ENCODE results near the gene SMIM45.

Gene SMIM45

DNA sequence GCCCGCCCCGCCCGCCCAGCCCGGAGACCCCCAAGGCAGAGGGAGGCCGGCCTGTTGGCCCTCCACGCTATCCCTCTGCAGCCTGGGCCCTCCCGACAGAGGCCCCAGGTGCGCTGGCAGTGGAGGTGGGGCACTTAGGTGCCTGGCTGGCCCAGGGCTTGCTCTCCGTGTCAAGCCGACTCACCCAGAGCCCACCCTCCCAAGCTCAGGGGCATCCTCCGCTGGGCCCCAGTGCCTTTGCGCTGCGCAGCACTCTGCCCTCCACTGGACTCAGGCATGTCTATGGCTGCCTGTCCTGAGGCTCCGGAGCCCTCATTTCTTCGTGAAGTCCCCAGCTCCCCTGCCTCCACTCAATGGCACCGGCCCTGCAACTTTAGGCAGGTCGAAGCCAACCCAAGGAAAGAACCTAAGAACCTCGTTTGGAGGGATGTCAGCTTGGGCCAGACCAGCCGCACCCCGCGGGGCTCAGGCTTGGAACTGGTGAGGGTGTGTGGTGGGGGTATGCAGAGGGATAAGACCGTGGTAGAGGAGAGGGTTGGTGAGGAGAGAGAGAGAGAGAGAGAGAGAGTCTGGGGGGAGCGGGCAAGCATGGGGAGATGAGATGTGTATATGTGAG, 6.1 kb downstream of the SMIM45 start:
- no TSS peak for BruUV-seq (replicated peaks)
- H3K27me3 ChIP-seq (ENCODE audit: insufficient read depth, low read depth): no peaks in the 10 kb centered on the region
- ChIA-PET POLR2A (ENCODE audit: unreplicated experiment) (no interaction called here), CTCF (interaction anchor here (0.6 kb wide), 3 partner anchors 25 to 414 kb away, joined by 3 to 7 read pairs (median 4); partner anchors contain the start of gene POLR3H)
- no peak for DNase-seq
- H3K79me2 ChIP-seq (ENCODE audit: low read depth): no peaks in the 10 kb centered on the region
- no peak overlapping the region for H3K4me3 ChIP-seq
- no peaks in the 10 kb centered on the region for H3K9me3 ChIP-seq (ENCODE audit: insufficient read depth, low read depth)
- H3F3A ChIP-seq (ENCODE audit: insufficient read depth, low read depth): no peaks in the 10 kb centered on the region
- H3K36me3 ChIP-seq (ENCODE audit: low read depth): no peaks in the 10 kb centered on the region
- no peaks in the 10 kb centered on the region for H3K9me2 ChIP-seq (ENCODE audit: insufficient read depth)
- intact Hi-C loops (cut with micrococcal nuclease; ENCODE audit: unreplicated experiment): no loop called here
- H4K20me1 ChIP-seq (ENCODE audit: insufficient read depth): no peaks in the 10 kb centered on the region
- H2AFZ ChIP-seq: no peak overlapping the region
- H3K4me2 ChIP-seq: peak overlapping the region; percentile 28; the same call in 1 of the 2 replicates
- TF ChIP-seq EZH2 (IDR thresholded peaks at IDR 0.05; ENCODE audit: low read depth) (no peak), CTCF (conservative IDR thresholded peaks at IDR 0.05) (peak; percentile 35; the same call in 1 of the 2 replicates)
- H3K27ac ChIP-seq: no peak overlapping the region
- H3K4me1 ChIP-seq (replicated peaks; ENCODE audit: insufficient read depth): no peaks in the 10 kb centered on the region

DNA sequence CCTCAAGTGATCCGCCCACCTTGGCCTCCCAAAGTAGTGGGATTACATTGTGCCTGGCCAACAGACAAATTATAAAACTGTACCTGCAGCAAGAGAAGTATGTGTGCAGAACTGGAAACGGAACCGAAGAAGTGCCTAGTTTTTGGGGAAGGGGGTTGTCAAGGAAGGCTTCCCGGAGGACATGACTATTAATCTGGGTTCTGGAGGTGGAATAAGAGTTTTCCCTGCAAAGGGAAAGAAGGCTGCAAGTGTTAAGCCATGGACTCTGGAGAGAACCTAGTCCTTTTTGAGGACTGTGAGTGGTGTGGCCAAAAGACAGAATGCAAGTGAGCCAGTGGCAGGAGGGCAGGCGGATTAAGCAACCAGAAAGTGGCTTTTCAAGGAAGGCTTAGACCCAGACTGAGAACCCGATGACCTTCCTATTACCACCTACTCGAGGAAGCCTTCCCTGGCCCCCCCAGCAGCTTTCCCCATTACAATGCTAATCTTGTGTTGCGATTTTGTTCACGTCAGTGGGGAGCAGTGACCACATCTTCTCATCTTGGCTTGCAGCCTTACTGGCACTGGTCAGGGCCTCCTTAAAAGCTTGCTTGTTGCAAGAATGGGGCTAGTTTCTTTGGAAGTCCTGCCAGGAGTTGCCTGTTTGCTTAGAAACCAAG, 11.6 kb downstream of the SMIM45 start:
- intact Hi-C loops (cut with micrococcal nuclease; ENCODE audit: unreplicated experiment): no loop called here
- no peaks in the 10 kb centered on the region for H3K79me2 ChIP-seq (ENCODE audit: low read depth)
- no peaks in the 10 kb centered on the region for H3K9me3 ChIP-seq (ENCODE audit: insufficient read depth, low read depth)
- H3F3A ChIP-seq (ENCODE audit: insufficient read depth, low read depth): no peaks in the 10 kb centered on the region
- ChIA-PET CTCF (no interaction called here), POLR2A (ENCODE audit: unreplicated experiment) (no interaction called here)
- H3K4me1 ChIP-seq (replicated peaks; ENCODE audit: insufficient read depth): no peaks in the 10 kb centered on the region
- no peak overlapping the region for H2AFZ ChIP-seq
- H3K27ac ChIP-seq: no peak overlapping the region
- H3K36me3 ChIP-seq (ENCODE audit: low read depth): no peaks in the 10 kb centered on the region
- TF ChIP-seq CTCF (conservative IDR thresholded peaks at IDR 0.05): no peak
- TF ChIP-seq EZH2 (IDR thresholded peaks at IDR 0.05; ENCODE audit: low read depth): no peak
- BruUV-seq (replicated peaks): no TSS peak
- H4K20me1 ChIP-seq (ENCODE audit: insufficient read depth): no peaks in the 10 kb centered on the region
- H3K27me3 ChIP-seq (ENCODE audit: insufficient read depth, low read depth): no peaks in the 10 kb centered on the region
- no peak overlapping the region for H3K4me2 ChIP-seq
- no peaks in the 10 kb centered on the region for H3K9me2 ChIP-seq (ENCODE audit: insufficient read depth)
- H3K4me3 ChIP-seq: no peak overlapping the region
- DNase-seq: no peak

GRCh38 chr22:41964112-41964491, 12.2 kb downstream of the SMIM45 start:
- intact Hi-C loops (cut with micrococcal nuclease; ENCODE audit: unreplicated experiment): no loop called here
- Histone ChIP-seq H3K79me2 (ENCODE audit: low read depth) (no peaks in the 10 kb centered on the region), H4K20me1 (ENCODE audit: insufficient read depth) (no peaks in the 10 kb centered on the region), H3K4me3 (no peak overlapping the region), H3K4me2 (no peak overlapping the region), H3K9me2 (ENCODE audit: insufficient read depth) (no peaks in the 10 kb centered on the region), H3K27me3 (ENCODE audit: insufficient read depth, low read depth) (no peaks in the 10 kb centered on the region), H3F3A (ENCODE audit: insufficient read depth, low read depth) (no peaks in the 10 kb centered on the region), H3K36me3 (ENCODE audit: low read depth) (no peaks in the 10 kb centered on the region), H2AFZ (no peak overlapping the region), H3K9me3 (ENCODE audit: insufficient read depth, low read depth) (no peaks in the 10 kb centered on the region), H3K4me1 (replicated peaks; ENCODE audit: insufficient read depth) (no peaks in the 10 kb centered on the region), H3K27ac (no peak overlapping the region)
- TF ChIP-seq CTCF (conservative IDR thresholded peaks at IDR 0.05) (no peak), EZH2 (IDR thresholded peaks at IDR 0.05; ENCODE audit: low read depth) (no peak)
- no peak for DNase-seq
- no TSS peak for BruUV-seq (replicated peaks)
- POLR2A ChIA-PET (ENCODE audit: unreplicated experiment): interaction anchor here (0.6 kb wide), 2 partner anchors 26 to 513 kb away, joined by 3 to 4 read pairs; no protein-coding TSS in a partner anchor
- CTCF ChIA-PET: interaction anchor here (0.6 kb wide), 1 partner anchor 475 kb away, joined by 5 read pairs; no protein-coding TSS in a partner anchor

Measured in PC-9 (cell line).